ENCODE measurements around the gene PAK5. TPM values are rescaled to one million over a fixed set of nuclear protein-coding genes. Genes with fewer than 3 reads are reported as not detected.

The PAK5 gene
- total and polyA plus RNA-seq, 4 donors: 0.08 to 0.63 (median 0.26) TPM

- intact Hi-C loops (cut with DNase I): no loop called here
- H3K9me3 ChIP-seq (ENCODE audit: control insufficient read depth, low read length): no peaks in the 10 kb centered on the region
- no peaks in the 10 kb centered on the region for H3K36me3 ChIP-seq (ENCODE audit: control insufficient read depth in 1 of 2, insufficient read depth in 2 of 2, low read length in 1 of 2)
- no peaks in the 10 kb centered on the region for H3K4me1 ChIP-seq (ENCODE audit: control insufficient read depth in 1 of 2, insufficient read depth in 2 of 2, low read length in 2 of 2)
- H3K27me3 ChIP-seq (ENCODE audit: control insufficient read depth in 1 of 2, insufficient read depth in 2 of 2, low read length in 1 of 2): no peaks in the 10 kb centered on the region
- no peak for DNase-seq
- WGBS, 2 donors: 38 to 55% methylated on average over 1 of the region's 1 CpG
- ATAC-seq (ENCODE audit: low FRiP score): no peak
- no peak overlapping the region for H3K27ac ChIP-seq (ENCODE audit: low read depth in 1 of 2, low read length in 2 of 2)
- no peak overlapping the region for H3K4me3 ChIP-seq (ENCODE audit: low read length in 2 of 2)
These were observed 238.3 kb downstream of the PAK5 start for GRCh38 chr20:9600562-9600961.

- Histone ChIP-seq H3K9me3 (ENCODE audit: control insufficient read depth, low read length) (no peaks in the 10 kb centered on the region), H3K4me3 (ENCODE audit: low read length in 2 of 2) (no peak overlapping the region), H3K27me3 (ENCODE audit: control insufficient read depth in 1 of 2, insufficient read depth in 2 of 2, low read length in 1 of 2) (no peaks in the 10 kb centered on the region), H3K27ac (ENCODE audit: low read depth in 1 of 2, low read length in 2 of 2) (no peak overlapping the region), H3K36me3 (ENCODE audit: control insufficient read depth in 1 of 2, insufficient read depth in 2 of 2, low read length in 1 of 2) (no peaks in the 10 kb centered on the region), H3K4me1 (ENCODE audit: control insufficient read depth in 1 of 2, insufficient read depth in 2 of 2, low read length in 2 of 2) (no peaks in the 10 kb centered on the region)
- DNase-seq (no peak), ATAC-seq (ENCODE audit: low FRiP score) (no peak)
- 80 to 84% methylated on average over 4 of the region's 4 CpGs for WGBS, 2 donors
- intact Hi-C loops (cut with DNase I): no loop called here
These were observed 241.3 kb downstream of the PAK5 start for GRCh38 chr20:9597547-9597946.

GRCh38 chr20:9595763-9596162, 243.1 kb downstream of the PAK5 start:
- H3K27ac ChIP-seq (ENCODE audit: low read depth in 1 of 2, low read length in 2 of 2): no peak overlapping the region
- no peaks in the 10 kb centered on the region for H3K27me3 ChIP-seq (ENCODE audit: control insufficient read depth in 1 of 2, insufficient read depth in 2 of 2, low read length in 1 of 2)
- H3K4me1 ChIP-seq (ENCODE audit: control insufficient read depth in 1 of 2, insufficient read depth in 2 of 2, low read length in 2 of 2): no peaks in the 10 kb centered on the region
- no peak for DNase-seq
- H3K4me3 ChIP-seq (ENCODE audit: low read length in 2 of 2): no peak overlapping the region
- intact Hi-C loops (cut with DNase I): no loop called here
- no peaks in the 10 kb centered on the region for H3K9me3 ChIP-seq (ENCODE audit: control insufficient read depth, low read length)
- no peaks in the 10 kb centered on the region for H3K36me3 ChIP-seq (ENCODE audit: control insufficient read depth in 1 of 2, insufficient read depth in 2 of 2, low read length in 1 of 2)
- 88 to 92% methylated on average over 1 of the region's 1 CpG for WGBS, 2 donors
- no peak for ATAC-seq (ENCODE audit: low FRiP score)

- Histone ChIP-seq H3K27me3 (ENCODE audit: control insufficient read depth in 1 of 2, insufficient read depth in 2 of 2, low read length in 1 of 2) (no peaks in the 10 kb centered on the region), H3K27ac (ENCODE audit: low read depth in 1 of 2, low read length in 2 of 2) (no peak overlapping the region), H3K9me3 (ENCODE audit: control insufficient read depth, low read length) (no peaks in the 10 kb centered on the region), H3K4me3 (ENCODE audit: low read length in 2 of 2) (no peak overlapping the region), H3K36me3 (ENCODE audit: control insufficient read depth in 1 of 2, insufficient read depth in 2 of 2, low read length in 1 of 2) (no peaks in the 10 kb centered on the region), H3K4me1 (ENCODE audit: control insufficient read depth in 1 of 2, insufficient read depth in 2 of 2, low read length in 2 of 2) (no peaks in the 10 kb centered on the region)
- DNase-seq (no peak), ATAC-seq (ENCODE audit: low FRiP score) (no peak)
- WGBS, 2 donors: 16 to 32% methylated on average over 1 of the region's 1 CpG
- intact Hi-C loops (cut with DNase I): no loop called here
These were observed 244.5 kb downstream of the PAK5 start for GRCh38 chr20:9594284-9594875.

- Histone ChIP-seq H3K9me3 (ENCODE audit: control insufficient read depth, low read length) (no peaks in the 10 kb centered on the region), H3K4me1 (ENCODE audit: control insufficient read depth in 1 of 2, insufficient read depth in 2 of 2, low read length in 2 of 2) (no peaks in the 10 kb centered on the region), H3K36me3 (ENCODE audit: control insufficient read depth in 1 of 2, insufficient read depth in 2 of 2, low read length in 1 of 2) (no peaks in the 10 kb centered on the region), H3K27ac (ENCODE audit: low read depth in 1 of 2, low read length in 2 of 2) (no peak overlapping the region), H3K27me3 (ENCODE audit: control insufficient read depth in 1 of 2, insufficient read depth in 2 of 2, low read length in 1 of 2) (no peaks in the 10 kb centered on the region), H3K4me3 (ENCODE audit: low read length in 2 of 2) (no peak overlapping the region)
- 26 to 29% methylated on average over 1 of the region's 1 CpG for WGBS, 2 donors
- ATAC-seq (ENCODE audit: low FRiP score): no peak
- intact Hi-C loops (cut with DNase I): no loop called here
- no peak for DNase-seq
These were observed 246.5 kb downstream of the PAK5 start for GRCh38 chr20:9592419-9592818.

- Histone ChIP-seq H3K4me3 (ENCODE audit: low read length in 2 of 2) (no peak overlapping the region), H3K27ac (ENCODE audit: low read depth in 1 of 2, low read length in 2 of 2) (no peak overlapping the region), H3K36me3 (ENCODE audit: control insufficient read depth in 1 of 2, insufficient read depth in 2 of 2, low read length in 1 of 2) (no peaks in the 10 kb centered on the region), H3K4me1 (ENCODE audit: control insufficient read depth in 1 of 2, insufficient read depth in 2 of 2, low read length in 2 of 2) (no peaks in the 10 kb centered on the region), H3K27me3 (ENCODE audit: control insufficient read depth in 1 of 2, insufficient read depth in 2 of 2, low read length in 1 of 2) (no peaks in the 10 kb centered on the region), H3K9me3 (ENCODE audit: control insufficient read depth, low read length) (no peaks in the 10 kb centered on the region)
- intact Hi-C loops (cut with DNase I): no loop called here
- ATAC-seq (ENCODE audit: low FRiP score) (no peak), DNase-seq (no peak)
These were observed 247.8 kb downstream of the PAK5 start for GRCh38 chr20:9591080-9591479.

GRCh38 chr20:9590189-9590588, 248.7 kb downstream of the PAK5 start:
- Histone ChIP-seq H3K27me3 (ENCODE audit: control insufficient read depth in 1 of 2, insufficient read depth in 2 of 2, low read length in 1 of 2) (no peaks in the 10 kb centered on the region), H3K4me3 (ENCODE audit: low read length in 2 of 2) (no peak overlapping the region), H3K4me1 (ENCODE audit: control insufficient read depth in 1 of 2, insufficient read depth in 2 of 2, low read length in 2 of 2) (no peaks in the 10 kb centered on the region), H3K36me3 (ENCODE audit: control insufficient read depth in 1 of 2, insufficient read depth in 2 of 2, low read length in 1 of 2) (no peaks in the 10 kb centered on the region), H3K27ac (ENCODE audit: low read depth in 1 of 2, low read length in 2 of 2) (no peak overlapping the region), H3K9me3 (ENCODE audit: control insufficient read depth, low read length) (no peaks in the 10 kb centered on the region)
- DNase-seq (no peak), ATAC-seq (ENCODE audit: low FRiP score) (no peak)
- 81% methylated on average over 1 of the region's 1 CpG for WGBS, 2 donors
- intact Hi-C loops (cut with DNase I): no loop called here

GRCh38 chr20:9588706-9589105, 250.2 kb downstream of the PAK5 start:
- 74 to 81% methylated on average over 1 of the region's 1 CpG for WGBS, 2 donors
- Histone ChIP-seq H3K36me3 (ENCODE audit: control insufficient read depth in 1 of 2, insufficient read depth in 2 of 2, low read length in 1 of 2) (no peaks in the 10 kb centered on the region), H3K27ac (ENCODE audit: low read depth in 1 of 2, low read length in 2 of 2) (no peak overlapping the region), H3K9me3 (ENCODE audit: control insufficient read depth, low read length) (no peaks in the 10 kb centered on the region), H3K27me3 (ENCODE audit: control insufficient read depth in 1 of 2, insufficient read depth in 2 of 2, low read length in 1 of 2) (no peaks in the 10 kb centered on the region), H3K4me3 (ENCODE audit: low read length in 2 of 2) (no peak overlapping the region), H3K4me1 (ENCODE audit: control insufficient read depth in 1 of 2, insufficient read depth in 2 of 2, low read length in 2 of 2) (no peaks in the 10 kb centered on the region)
- intact Hi-C loops (cut with DNase I): no loop called here
- no peak for DNase-seq
- no peak for ATAC-seq (ENCODE audit: low FRiP score)

- intact Hi-C loops (cut with DNase I): no loop called here
- Histone ChIP-seq H3K27ac (ENCODE audit: low read depth in 1 of 2, low read length in 2 of 2) (no peak overlapping the region), H3K36me3 (ENCODE audit: control insufficient read depth in 1 of 2, insufficient read depth in 2 of 2, low read length in 1 of 2) (no peaks in the 10 kb centered on the region), H3K4me1 (ENCODE audit: control insufficient read depth in 1 of 2, insufficient read depth in 2 of 2, low read length in 2 of 2) (no peaks in the 10 kb centered on the region), H3K4me3 (ENCODE audit: low read length in 2 of 2) (no peak overlapping the region), H3K9me3 (ENCODE audit: control insufficient read depth, low read length) (no peaks in the 10 kb centered on the region), H3K27me3 (ENCODE audit: control insufficient read depth in 1 of 2, insufficient read depth in 2 of 2, low read length in 1 of 2) (no peaks in the 10 kb centered on the region)
- no peak for ATAC-seq (ENCODE audit: low FRiP score)
- DNase-seq: no peak
These were observed 255.7 kb downstream of the PAK5 start for GRCh38 chr20:9583151-9583550.
